AG10803 (cell line): ENCODE results near the gene TAX1BP3.

ENCODE experiments used
- DNase-seq: peaks from one replicate; pipeline ENCODE4 v3.0.0; 2010; ENCODE audit warnings: low read depth
- H3K4me3 ChIP-seq: 2 replicates; pipeline ENCODE4 v1.5.1; 2011; ENCODE audit warnings: mild to moderate bottlenecking, low read length, control low read depth
- CTCF ChIP-seq: conservative IDR thresholded peaks from 2 replicates; pipeline ENCODE4 v1.5.1; 2011; ENCODE audit warnings: mild to moderate bottlenecking, low read length, control low read depth, inconsistent platforms

Gene TAX1BP3

GRCh38 chr17:3675886-3676285, 7.5 kb upstream of the TAX1BP3 start:
- no peak for TF ChIP-seq CTCF
- DNase-seq, result no peak
- no peak overlapping the region for H3K4me3 ChIP-seq

- DNase-seq, result no peak
These were observed 4.2 kb upstream of the TAX1BP3 start for GRCh38 chr17:3672571-3672970.

GRCh38 chr17:3669548-3669947, 1.2 kb upstream of the TAX1BP3 start:
- DNase-seq, result no peak
- peak overlapping the region; percentile 89 for H3K4me3 ChIP-seq
- no peak for TF ChIP-seq CTCF

More at GRCh38 chr17:3672571-3672970, 4.2 kb upstream of the TAX1BP3 start:
- no peak for TF ChIP-seq CTCF
- H3K4me3 ChIP-seq, result no peak overlapping the region

GRCh38 chr17:3669085-3669347, 638 bp upstream of the TAX1BP3 start:
- DNase-seq, result no peak
- TF ChIP-seq CTCF, result no peak
- peak overlapping the region; percentile 89 for H3K4me3 ChIP-seq

- peak; percentile 94 for DNase-seq
- TF ChIP-seq CTCF, result no peak
- peak overlapping the region; percentile 97 for H3K4me3 ChIP-seq
These were observed 756 bp downstream of the TAX1BP3 start for GRCh38 chr17:3667366-3668278.

DNA sequence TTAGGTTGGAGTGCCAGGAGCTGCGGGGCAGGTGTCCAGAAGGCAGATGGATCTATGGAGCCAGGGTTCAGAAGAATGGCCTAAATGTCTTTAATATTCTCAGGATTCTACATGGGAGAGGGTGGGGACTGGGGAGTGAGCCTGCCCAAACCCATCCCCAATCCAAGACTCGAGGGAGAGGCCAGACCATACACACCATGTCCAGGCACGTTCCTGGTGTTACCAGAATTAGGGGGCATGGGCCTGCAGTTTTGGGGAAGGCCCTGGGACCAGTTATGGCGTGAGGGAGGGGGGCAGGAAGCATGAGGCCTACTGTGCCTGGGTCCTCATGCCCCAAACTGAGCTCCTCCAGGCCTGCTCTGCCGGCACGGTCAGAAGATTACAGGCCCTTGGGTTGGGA, 1.9 kb downstream of the TAX1BP3 start:
- no peak for TF ChIP-seq CTCF
- DNase-seq, result no peak
- H3K4me3 ChIP-seq, result peak overlapping the region; percentile 97

DNA sequence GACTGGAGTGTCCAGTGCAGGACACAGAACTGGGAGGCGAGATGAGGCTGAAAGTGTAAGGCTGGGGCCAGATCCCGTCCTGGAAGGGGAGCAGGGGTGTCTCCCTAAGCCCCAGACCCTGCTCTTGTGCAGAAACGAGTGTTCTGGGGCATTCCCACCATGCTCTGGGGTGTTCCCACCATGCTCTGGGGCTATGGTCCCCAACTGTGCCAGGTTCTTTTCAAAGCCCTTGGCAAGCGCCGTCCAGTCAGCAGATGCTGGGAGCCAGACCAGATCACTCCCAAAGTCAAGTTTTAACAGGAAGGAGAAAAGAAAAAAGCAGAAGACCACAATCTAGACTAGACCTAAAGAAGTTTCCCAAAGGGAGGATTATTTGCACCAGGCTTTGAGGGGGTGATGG, 2.5 kb downstream of the TAX1BP3 start:
- no peak for DNase-seq
- TF ChIP-seq CTCF, result no peak

More for the DNA sequence above, 2.5 kb downstream of the TAX1BP3 start:
- H3K4me3 ChIP-seq, result no peak overlapping the region; the same call in 1 of the 2 replicates
